Pulmonary artery endothelial cell (primary cell): ENCODE measurements around the gene ADAM10. TPM values are rescaled to one million over a fixed set of nuclear protein-coding genes. Genes with fewer than 3 reads are reported as not detected.

ENCODE experiments used
- total RNA-seq: library from RNA; depleted of rRNA; stranded (reverse); fragments of >200 nt; gene quantifications from 2 replicates; pipeline ENCODE4 v1.2.3, GENCODE V29; 2014

The ADAM10 gene
- total RNA-seq, 1 donor from 2014 or later = 246 TPM

Other genes starting within 250 kb of the ADAM10 start
- gene MINDY2, start 21.6 kb upstream of the ADAM10 start, total RNA-seq = 10.0 and 19.2 TPM in 2 replicates
- 48.1 and 68.3 TPM in 2 replicates for gene SLTM, start 184.0 kb upstream of the ADAM10 start, total RNA-seq
- 14.8 and 16.2 TPM in 2 replicates for gene RNF111, start 238.0 kb upstream of the ADAM10 start, total RNA-seq